HG02943 (cell line): ENCODE results near the gene EXOSC10.
"Not testable (repeated sequence)": the region's sequence is repeated elsewhere in the genome, so short reads cannot be mapped to it uniquely, and the experiment has no call there.

Experiments
- ATAC-seq: cut with Tn5 transposase; IDR thresholded peaks from one replicate; pipeline ENCODE4 v1.9.1; 2021; ENCODE audit warnings: mild to moderate bottlenecking, low read depth, moderate library complexity; ENCODE audit not compliant: unreplicated experiment

EXOSC10 gene

GRCh38 chr1:11114966-11115365 lies 15.3 kb upstream of the EXOSC10 start:
- ATAC-seq: no peak

- no peak for ATAC-seq
Measured at GRCh38 chr1:11109047-11109760, 9.5 kb upstream of the EXOSC10 start.

- no peak for ATAC-seq
Measured at GRCh38 chr1:11107599-11107998, 7.9 kb upstream of the EXOSC10 start.

GRCh38 chr1:11105586-11105985 lies 5.9 kb upstream of the EXOSC10 start:
- no peak for ATAC-seq

- no peak for ATAC-seq
Measured at GRCh38 chr1:11101347-11101746, 1.7 kb upstream of the EXOSC10 start.

GRCh38 chr1:11100806-11101205 lies 1.1 kb upstream of the EXOSC10 start:
- ATAC-seq: not testable (repeated sequence)

- no peak for ATAC-seq
Measured at GRCh38 chr1:11100149-11100493, 452 bp upstream of the EXOSC10 start.

- no peak for ATAC-seq
Measured at GRCh38 chr1:11098931-11099309, 749 bp downstream of the EXOSC10 start.

GRCh38 chr1:11083784-11084183 lies 15.9 kb downstream of the EXOSC10 start:
- not testable (repeated sequence) for ATAC-seq

- no peak for ATAC-seq
Measured at GRCh38 chr1:11080931-11081330, 18.7 kb downstream of the EXOSC10 start.

- ATAC-seq: no peak
Measured at GRCh38 chr1:11078631-11079030, 21.0 kb downstream of the EXOSC10 start.

- ATAC-seq: not testable (repeated sequence)
Measured at GRCh38 chr1:11073398-11073797, 26.3 kb downstream of the EXOSC10 start.

GRCh38 chr1:11072216-11072917 lies 27.3 kb downstream of the EXOSC10 start:
- no peak for ATAC-seq

GRCh38 chr1:11071463-11072215 lies 28.0 kb downstream of the EXOSC10 start:
- no peak for ATAC-seq

GRCh38 chr1:11070876-11071275 lies 28.8 kb downstream of the EXOSC10 start:
- ATAC-seq: no peak

GRCh38 chr1:11068600-11069473 lies 30.8 kb downstream of the EXOSC10 start:
- no peak for ATAC-seq

- ATAC-seq: no peak
Measured at GRCh38 chr1:11067716-11068599, 31.7 kb downstream of the EXOSC10 start.

GRCh38 chr1:11065796-11066195 lies 33.9 kb downstream of the EXOSC10 start:
- ATAC-seq: no peak

- ATAC-seq: no peak
Measured at GRCh38 chr1:11064942-11065341, 34.7 kb downstream of the EXOSC10 start.
